B cell (primary cell): Measurements from ENCODE around the gene SLC9C2. TPM values are rescaled to one million over a fixed set of nuclear protein-coding genes. Genes with fewer than 3 reads are reported as not detected.
"Not testable (repeated sequence)": the region's sequence is repeated elsewhere in the genome, so short reads cannot be mapped to it uniquely, and the experiment has no call there.

ENCODE experiments used
- ATAC-seq: fragments of 200-7000 bp; cut with Tn5 transposase; one replicate; pipeline ENCODE4 v1.10.0; 2021; ENCODE audit warnings: low read depth, mild to moderate bottlenecking, moderate number of reproducible peaks, moderate library complexity
- CTCF ChIA-PET: fragments of 350-600 bp; sonication (Branson Sonifier 250); formaldehyde crosslinking; loops from one replicate; lab custom pipeline; 2021; ENCODE audit warnings: antibody characterized with exemption, inconsistent platforms; lab: Charles Lee
- POLR2A ChIA-PET: fragments of 350-600 bp; sonication (Branson Sonifier 250); formaldehyde crosslinking; loops from one replicate; lab custom pipeline; 2021; ENCODE audit warnings: antibody characterized with exemption; lab: Charles Lee
- DNase-seq: peaks from one replicate; pipeline ENCODE4 v3.0.0; 2013
- H2AFZ ChIP-seq: 2 replicates; pipeline ENCODE4 v1.6.1; 2012; ENCODE audit warnings: mild to moderate bottlenecking, low read depth, low read length; ENCODE audit not compliant: insufficient read depth, poor library complexity, severe bottlenecking
- H3K27ac ChIP-seq, 2 donors: 1 replicate in 1 of 2; 2 replicates in 1 of 2; pipeline ENCODE4 v1.5.1; 2012 to 2013; ENCODE audit warnings: low read length in 2 of 2, mild to moderate bottlenecking in 2 of 2, moderate library complexity in 1 of 2
- H3K27me3 ChIP-seq, 4 experiments: fragments of 200-600 bp in 1 of 4; sonication (generic) in 1 of 4; replicated peaks in 1 of 4; 1 replicate in 2 of 4; 2 replicates in 2 of 4; pipeline versions ENCODE4 v1.6.1 to v1.7.0; 2013 to 2016; ENCODE audit warnings: low read length in 3 of 4, mild to moderate bottlenecking in 2 of 4, mixed read lengths in 1 of 4, moderate library complexity in 1 of 4; ENCODE audit not compliant: insufficient read depth in 4 of 4, control insufficient read depth in 3 of 4; ENCODE audit errors: control extremely low read depth in 1 of 4
- H3K36me3 ChIP-seq, 2 experiments: replicated peaks in 1 of 2; 1 replicate in 1 of 2; 2 replicates in 1 of 2; pipeline versions ENCODE4 v1.6.1 to v1.7.1; 2013; ENCODE audit warnings: low read length in 1 of 2; ENCODE audit not compliant: insufficient read depth in 2 of 2, control insufficient read depth in 1 of 2; ENCODE audit errors: control extremely low read depth in 1 of 2, extremely low read depth in 1 of 2
- H3K4me1 ChIP-seq, 2 donors: fragments of 200-600 bp in 1 of 2; sonication (generic) in 1 of 2; 1 replicate in 1 of 2; 2 replicates in 1 of 2; pipeline versions ENCODE4 v1.5.1 to v1.6.1; 2013 to 2017; ENCODE audit warnings: low read length in 2 of 2; ENCODE audit not compliant: control insufficient read depth in 2 of 2, insufficient read depth in 2 of 2
- H3K4me2 ChIP-seq: replicated peaks from 2 replicates; pipeline ENCODE3; 2012; ENCODE audit warnings: mild to moderate bottlenecking, low read depth, low read length; ENCODE audit not compliant: poor library complexity, severe bottlenecking
- H3K4me3 ChIP-seq, 5 experiments: fragments of 200-600 bp in 1 of 5; sonication (generic) in 1 of 5; 1 replicate in 3 of 5; 2 replicates in 2 of 5; pipeline versions ENCODE4 v1.5.1 to v1.7.0; 2011 to 2016; ENCODE audit warnings: low read length in 4 of 5, mild to moderate bottlenecking in 4 of 5, low read depth in 2 of 5, control low read depth in 1 of 5, moderate library complexity in 1 of 5; ENCODE audit not compliant: insufficient read depth in 1 of 5; ENCODE audit errors: control extremely low read depth in 1 of 5, extremely low read depth in 1 of 5
- H3K79me2 ChIP-seq: fragments of 200-600 bp; sonication (generic); one replicate; pipeline ENCODE4 v1.6.0; 2016; ENCODE audit warnings: low read length; ENCODE audit not compliant: control insufficient read depth, insufficient read depth
- H3K9ac ChIP-seq: fragments of 200-600 bp; sonication (generic); 2 replicates; pipeline ENCODE4 v1.6.1; 2017; ENCODE audit warnings: mild to moderate bottlenecking, low read length, moderate library complexity
- H3K9me3 ChIP-seq, 3 donors: one replicate each; pipeline versions ENCODE4 v1.6.1 to v1.7.1; 2013; ENCODE audit warnings: low read length in 2 of 3; ENCODE audit not compliant: control insufficient read depth in 2 of 3, insufficient read depth in 1 of 3; ENCODE audit errors: control extremely low read depth in 1 of 3
- H4K20me1 ChIP-seq: 2 replicates; pipeline ENCODE4 v1.6.0; 2012; ENCODE audit warnings: mild to moderate bottlenecking, low read length; ENCODE audit not compliant: insufficient read depth, control insufficient read depth, poor library complexity, severe bottlenecking
- H3K27ac Mint-ChIP-seq: one replicate; pipeline ENCODE4 v1.8.0; 2021; ENCODE audit warnings: mixed read lengths
- H3K27me3 Mint-ChIP-seq: one replicate; pipeline ENCODE4 v1.8.0; 2021; ENCODE audit warnings: mixed read lengths
- H3K4me1 Mint-ChIP-seq: one replicate; pipeline ENCODE4 v1.8.0; 2021; ENCODE audit warnings: mixed read lengths
- H3K4me3 Mint-ChIP-seq: one replicate; pipeline ENCODE4 v1.8.0; 2021; ENCODE audit warnings: mixed read lengths
- H3K9me3 Mint-ChIP-seq: one replicate; pipeline ENCODE4 v1.8.0; 2022; ENCODE audit warnings: mixed read lengths; ENCODE audit not compliant: insufficient read depth
- EZH2 ChIP-seq: IDR thresholded peaks from 2 replicates; pipeline ENCODE4 v1.6.1; 2012; ENCODE audit warnings: borderline replicate concordance, low read depth, mild to moderate bottlenecking, moderate library complexity, low read length; ENCODE audit not compliant: insufficient read depth, poor library complexity, severe bottlenecking
- WGBS: methylation state at CpG from one replicate; pipeline ENCODE4 v1.1.5; 2013; ENCODE audit warnings: missing lambda C conversion rate; ENCODE audit not compliant: insufficient coverage; 5-methylcytosine and 5-hydroxymethylcytosine counted together
- intact Hi-C: fragments of 100-400 bp; cut with micrococcal nuclease; formaldehyde crosslinking; loops from one replicate; pipeline ENCODE4 v1.10.0; 2022
- polyA plus RNA-seq: library from polyadenylated mRNA; depleted of rRNA; stranded (reverse); fragments of >200 nt; gene quantifications from 2 replicates; pipeline ENCODE4 v1.2.3, GENCODE V29; 2012
- total RNA-seq, 2 donors: library from RNA; stranded (reverse); fragments of 120-200 nt in 1 of 2; gene quantifications; 1 replicate in 1 of 2; 2 replicates in 1 of 2; pipeline versions ENCODE4 v1.2.3 to v1.2.4, GENCODE V29; 2013 to 2022
- TF ChIP-seq, protein P1 (sequence below): fragments of 200-600 bp; IDR thresholded peaks from one replicate; pipeline ENCODE4 v1.8.0; 2022; ENCODE audit warnings: antibody characterized with exemption, mild to moderate bottlenecking

The SLC9C2 gene
- total and polyA plus RNA-seq, 2 donors (not counting 1 experiment from before 2014, with no cell fraction given): not detected

DNA sequence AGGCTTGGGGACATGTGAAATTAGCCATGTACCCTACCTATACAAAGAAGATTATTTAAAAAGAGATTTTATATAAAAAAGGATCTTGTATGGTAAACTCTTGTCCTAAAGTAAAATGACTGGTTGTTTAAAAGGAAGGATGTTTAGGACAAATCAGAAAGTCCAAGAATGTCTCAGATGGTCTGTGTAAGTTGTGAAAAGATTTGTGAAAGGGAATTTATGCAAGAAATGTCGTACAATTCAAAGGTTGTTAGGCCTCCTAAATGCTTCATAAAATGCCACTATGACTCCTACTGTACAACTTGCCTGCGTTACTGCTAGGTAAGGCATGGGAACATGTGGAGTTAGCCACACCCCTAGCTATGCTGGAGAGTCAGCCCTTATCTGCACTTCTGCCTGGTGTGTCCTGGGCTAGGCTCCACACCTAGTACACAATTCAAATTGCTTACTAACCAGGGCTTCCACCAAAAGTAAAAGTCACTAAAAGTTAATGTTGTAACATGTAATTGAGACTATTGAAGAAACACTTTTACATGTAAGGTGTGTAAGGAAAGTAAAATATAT, 106.0 kb downstream of the SLC9C2 start:
- no peak overlapping the region for H3K27ac Mint-ChIP-seq
- POLR2A ChIA-PET: no interaction called here
- H3K4me3 Mint-ChIP-seq: no peak overlapping the region
- Histone ChIP-seq H3K4me1 (no peaks in the 10 kb centered on the region), H3K27ac (no peak overlapping the region), H3K4me2 (no peak overlapping the region), H4K20me1 (no peaks in the 10 kb centered on the region), H3K4me3 (no peak overlapping the region), H3K79me2 (no peaks in the 10 kb centered on the region), H3K36me3 (no peaks in the 10 kb centered on the region), H2AFZ (no peak overlapping the region), H3K27me3 (no peaks in the 10 kb centered on the region), H3K9ac (no peak overlapping the region), H3K9me3 (peaks cover 0 to 3% (median 0%) of the 10 kb centered on the region in 3 donors)
- no peaks in the 10 kb centered on the region for H3K4me1 Mint-ChIP-seq
- H3K9me3 Mint-ChIP-seq: no peaks in the 10 kb centered on the region
- CTCF ChIA-PET: no interaction called here
- no peak for DNase-seq
- intact Hi-C loops: no loop called here
- H3K27me3 Mint-ChIP-seq: no peaks in the 10 kb centered on the region
- no peak for TF ChIP-seq EZH2
- TF ChIP-seq, protein P1, sequence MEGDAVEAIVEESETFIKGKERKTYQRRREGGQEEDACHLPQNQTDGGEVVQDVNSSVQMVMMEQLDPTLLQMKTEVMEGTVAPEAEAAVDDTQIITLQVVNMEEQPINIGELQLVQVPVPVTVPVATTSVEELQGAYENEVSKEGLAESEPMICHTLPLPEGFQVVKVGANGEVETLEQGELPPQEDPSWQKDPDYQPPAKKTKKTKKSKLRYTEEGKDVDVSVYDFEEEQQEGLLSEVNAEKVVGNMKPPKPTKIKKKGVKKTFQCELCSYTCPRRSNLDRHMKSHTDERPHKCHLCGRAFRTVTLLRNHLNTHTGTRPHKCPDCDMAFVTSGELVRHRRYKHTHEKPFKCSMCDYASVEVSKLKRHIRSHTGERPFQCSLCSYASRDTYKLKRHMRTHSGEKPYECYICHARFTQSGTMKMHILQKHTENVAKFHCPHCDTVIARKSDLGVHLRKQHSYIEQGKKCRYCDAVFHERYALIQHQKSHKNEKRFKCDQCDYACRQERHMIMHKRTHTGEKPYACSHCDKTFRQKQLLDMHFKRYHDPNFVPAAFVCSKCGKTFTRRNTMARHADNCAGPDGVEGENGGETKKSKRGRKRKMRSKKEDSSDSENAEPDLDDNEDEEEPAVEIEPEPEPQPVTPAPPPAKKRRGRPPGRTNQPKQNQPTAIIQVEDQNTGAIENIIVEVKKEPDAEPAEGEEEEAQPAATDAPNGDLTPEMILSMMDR: no peak
- WGBS: 100% methylated on average over 2 of the region's 2 CpGs
- ATAC-seq: no peak

DNA sequence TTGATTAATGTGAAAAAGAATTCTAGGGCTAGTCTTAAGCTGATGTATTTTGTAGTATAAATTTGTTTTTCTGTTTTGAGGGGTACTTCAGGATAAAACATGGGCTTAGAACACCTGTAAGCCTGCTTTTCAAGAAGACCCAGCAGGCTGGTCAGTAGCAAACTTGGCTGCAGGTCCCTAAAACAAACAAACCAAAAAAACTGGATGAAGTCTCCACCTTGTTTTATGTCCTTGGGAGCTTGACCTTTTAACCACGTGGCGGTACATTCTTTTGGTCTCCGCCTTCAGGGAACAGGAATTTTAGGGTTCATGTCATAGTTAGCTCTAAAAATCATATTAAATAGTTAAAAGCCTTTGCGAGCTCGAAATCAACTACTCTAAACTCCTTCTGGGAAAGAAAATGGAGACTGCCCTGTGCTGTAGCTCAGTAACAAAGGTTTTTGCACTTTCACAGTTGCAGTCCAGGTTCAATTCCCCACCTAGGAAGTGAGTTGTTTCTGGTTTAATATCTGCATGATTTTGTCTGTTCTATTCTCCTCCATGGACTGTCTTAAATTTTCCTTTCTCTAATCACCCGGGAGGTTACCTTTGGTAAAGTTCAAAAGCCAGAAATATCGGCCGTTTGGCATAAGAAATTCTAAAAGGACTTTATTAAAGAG, 107.1 kb downstream of the SLC9C2 start:
- Mint-ChIP-seq H3K4me1 (no peaks in the 10 kb centered on the region), H3K27ac (no peak overlapping the region), H3K4me3 (no peak overlapping the region), H3K27me3 (no peaks in the 10 kb centered on the region), H3K9me3 (no peaks in the 10 kb centered on the region)
- Histone ChIP-seq H3K4me1 (no peaks in the 10 kb centered on the region), H3K4me3 (no peak overlapping the region), H2AFZ (no peak overlapping the region), H3K27me3 (no peaks in the 10 kb centered on the region), H4K20me1 (no peaks in the 10 kb centered on the region), H3K36me3 (no peaks in the 10 kb centered on the region), H3K4me2 (no peak overlapping the region), H3K9me3 (peaks cover 0 to 3% (median 0%) of the 10 kb centered on the region in 3 donors), H3K9ac (no peak overlapping the region), H3K27ac (no peak overlapping the region), H3K79me2 (no peaks in the 10 kb centered on the region)
- TF ChIP-seq EZH2: no peak
- TF ChIP-seq, protein P1: no peak
- ChIA-PET CTCF (no interaction called here), POLR2A (no interaction called here)
- WGBS: no CpG with 5 or more reads among the region's 8 CpGs
- ATAC-seq (no peak), DNase-seq (no peak)
- intact Hi-C loops: no loop called here

DNA sequence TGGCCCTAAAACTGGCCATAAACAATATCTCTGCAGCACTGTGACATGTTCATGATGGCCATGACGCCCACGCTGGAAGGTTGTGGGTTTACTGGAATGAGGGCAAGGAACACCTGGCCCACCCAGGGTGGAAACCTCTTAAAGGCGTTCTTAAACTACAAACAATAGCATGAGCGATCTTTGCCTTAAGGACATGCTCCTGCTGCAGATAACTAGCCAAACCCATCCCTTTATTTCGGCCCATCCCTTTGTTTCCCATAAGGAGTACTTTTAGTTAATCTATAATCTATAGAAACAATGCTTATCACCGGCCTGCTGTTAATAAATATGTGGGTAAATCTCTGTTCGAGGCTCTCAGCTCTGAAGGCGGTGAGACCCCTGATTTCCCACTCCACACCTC, 109.7 kb downstream of the SLC9C2 start:
- H3K4me3 Mint-ChIP-seq, H4K20me1 ChIP-seq, H3K9ac ChIP-seq, ATAC-seq, H3K27ac Mint-ChIP-seq, H3K27ac ChIP-seq, H3K9me3 Mint-ChIP-seq, DNase-seq, H2AFZ ChIP-seq, intact Hi-C loops, H3K27me3 ChIP-seq, POLR2A ChIA-PET, H3K4me2 ChIP-seq, H3K9me3 ChIP-seq, H3K79me2 ChIP-seq, H3K4me1 ChIP-seq, H3K27me3 Mint-ChIP-seq, H3K4me1 Mint-ChIP-seq, CTCF ChIA-PET, H3K4me3 ChIP-seq: not testable (repeated sequence)
- WGBS: 100% methylated on average over 2 of the region's 8 CpGs
- H3K36me3 ChIP-seq: peaks cover 0 to 12% of the 10 kb centered on the region in 2 experiments
